Smooth muscle cell of bladder (primary cell): ENCODE measurements around the gene STK25. TPM values are rescaled to one million over a fixed set of nuclear protein-coding genes. Genes with fewer than 3 reads are reported as not detected.

Experiments
- total RNA-seq: library from RNA; depleted of rRNA; stranded (reverse); fragments of >200 nt; gene quantifications from 2 replicates; pipeline ENCODE4 v1.2.3, GENCODE V29; 2014

STK25 gene
- 140 and 173 TPM in 2 replicates for total RNA-seq

GRCh38 chr2:241508240-241509154, at the start of gene STK25:
STK25 (minus strand) TSS chr2:241508584; CDS start chr2:241508035, 549 bp downstream.

Other genes with a start within 250 kb of the STK25 start
- 1,715 and 1,919 TPM in 2 replicates for gene HDLBP, start 192.9 kb downstream of the STK25 start, total RNA-seq
- gene SEPTIN2, start 192.7 kb downstream of the STK25 start, total RNA-seq, result 358 and 366 TPM in 2 replicates
- gene FARP2, start 152.3 kb downstream of the STK25 start, total RNA-seq, result 29.4 and 44.0 TPM in 2 replicates
- 8.4 and 12.9 TPM in 2 replicates for gene BOK, start 50.2 kb upstream of the STK25 start, total RNA-seq
- 43.8 and 48.3 TPM in 2 replicates for gene THAP4, start 128.6 kb upstream of the STK25 start, total RNA-seq
- gene ATG4B, start 129.1 kb upstream of the STK25 start, total RNA-seq, result 39.4 and 62.1 TPM in 2 replicates
- 11.7 and 13.8 TPM in 2 replicates for gene DTYMK, start 178.2 kb upstream of the STK25 start, total RNA-seq
- gene ING5, start 193.5 kb upstream of the STK25 start, total RNA-seq, result 27.7 and 31.1 TPM in 2 replicates
- gene D2HGDH, start 226.0 kb upstream of the STK25 start, total RNA-seq, result 22.1 and 22.2 TPM in 2 replicates